GM19324 (cell line): ENCODE results near the gene MAPK13.

ENCODE experiments used
- ATAC-seq: cut with Tn5 transposase; IDR thresholded peaks from one replicate; pipeline ENCODE4 v1.9.1; 2021; ENCODE audit warnings: mild to moderate bottlenecking, moderate library complexity; ENCODE audit not compliant: unreplicated experiment, low FRiP score

The MAPK13 gene

DNA sequence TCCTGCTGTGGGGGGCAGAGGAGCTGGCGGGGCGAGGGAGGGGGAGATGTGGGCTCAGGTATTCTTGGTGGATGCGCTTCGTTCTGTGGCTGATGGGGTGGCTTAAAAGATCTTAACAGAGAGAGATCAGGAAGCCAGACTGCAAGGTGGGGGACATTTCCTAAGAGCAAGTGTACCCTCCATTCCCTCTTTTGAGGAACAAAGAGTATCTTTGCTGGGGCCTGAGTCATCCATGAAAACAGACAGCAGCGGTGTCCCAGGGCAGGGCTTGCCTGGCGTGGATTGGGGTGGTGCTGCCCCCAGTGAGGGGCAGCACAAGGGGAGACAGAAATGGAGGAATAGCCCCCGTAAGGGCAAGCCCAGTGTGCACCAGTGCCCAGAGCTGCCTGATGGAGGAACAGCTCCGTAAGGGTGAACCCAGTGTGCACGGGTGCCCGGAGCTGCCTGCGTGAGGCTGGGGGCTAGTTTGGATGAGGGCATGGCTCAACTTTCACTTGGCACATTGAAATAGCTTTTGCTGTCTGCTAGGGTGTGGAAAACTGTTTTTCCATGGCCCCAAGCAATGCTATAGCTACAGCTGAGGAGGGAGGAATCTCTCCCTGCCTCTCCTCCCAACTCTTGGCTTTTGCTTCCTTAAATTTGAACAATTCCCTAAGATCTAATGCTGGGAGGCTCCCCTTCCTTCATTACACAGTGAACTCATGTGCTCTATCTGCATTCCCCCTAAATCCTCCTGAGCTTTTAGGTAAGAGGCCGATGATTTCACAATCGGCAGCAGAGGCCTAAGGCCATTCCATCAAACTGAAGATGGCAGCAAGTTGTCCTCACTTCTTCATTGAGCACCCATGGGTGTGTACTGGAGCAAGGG is 12.9 kb downstream of the MAPK13 start:
- no peak for ATAC-seq

- no peak for ATAC-seq
Observed at GRCh38 chr6:36145495-36145894, 15.2 kb downstream of the MAPK13 start.

GRCh38 chr6:36147294-36147693 is 17.0 kb downstream of the MAPK13 start:
- ATAC-seq = no peak

GRCh38 chr6:36149476-36149875 is 19.2 kb downstream of the MAPK13 start:
- ATAC-seq = no peak

DNA sequence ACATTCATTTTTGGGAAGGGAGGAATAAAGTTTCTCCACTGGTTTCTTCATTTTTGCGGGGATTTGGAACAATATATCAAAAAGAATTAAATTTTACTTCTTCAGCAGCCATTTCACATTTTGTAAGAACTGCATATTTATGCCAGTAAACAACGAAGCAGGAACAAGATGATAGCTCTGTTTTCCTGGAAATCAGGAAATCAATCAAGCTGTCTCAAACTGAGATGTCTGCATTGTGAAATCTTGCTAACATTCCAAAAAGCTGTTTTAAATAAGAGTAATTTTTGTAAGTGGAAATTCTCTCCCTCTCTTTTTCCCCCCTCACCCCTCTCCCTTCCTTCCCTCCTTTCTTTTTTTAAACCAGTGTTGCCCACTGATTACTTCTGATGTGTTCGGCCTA is 20.0 kb downstream of the MAPK13 start:
- ATAC-seq = no peak

GRCh38 chr6:36154286-36154685 is 24.0 kb downstream of the MAPK13 start:
- ATAC-seq = no peak

GRCh38 chr6:36155662-36156061 is 25.3 kb downstream of the MAPK13 start:
- ATAC-seq = no peak

GRCh38 chr6:36160147-36160760 is 29.9 kb downstream of the MAPK13 start:
- ATAC-seq = no peak

GRCh38 chr6:36169023-36170007 is 39.0 kb downstream of the MAPK13 start:
- no peak for ATAC-seq

DNA sequence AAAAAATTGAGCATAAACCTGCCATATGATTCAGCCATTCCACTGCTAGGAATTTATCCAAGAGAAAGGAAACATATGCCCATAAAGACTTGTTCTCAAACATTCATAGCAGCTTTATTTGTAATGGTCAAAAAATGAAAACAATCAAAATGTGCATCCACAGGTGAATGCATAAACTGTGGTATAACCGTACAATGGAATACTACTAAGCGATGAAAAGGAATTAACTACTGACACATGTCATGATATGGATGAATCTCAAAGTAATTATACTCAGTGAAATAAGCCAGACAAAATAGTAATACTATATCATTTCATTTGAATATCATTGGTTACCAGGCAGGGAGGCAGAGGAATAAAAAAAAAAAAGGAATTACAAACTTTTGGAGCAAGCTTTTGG is 40.4 kb downstream of the MAPK13 start:
- ATAC-seq = no peak

GRCh38 chr6:36171573-36171972 is 41.3 kb downstream of the MAPK13 start:
- ATAC-seq = no peak

- ATAC-seq = no peak
Observed at GRCh38 chr6:36177166-36177565, 46.9 kb downstream of the MAPK13 start.

DNA sequence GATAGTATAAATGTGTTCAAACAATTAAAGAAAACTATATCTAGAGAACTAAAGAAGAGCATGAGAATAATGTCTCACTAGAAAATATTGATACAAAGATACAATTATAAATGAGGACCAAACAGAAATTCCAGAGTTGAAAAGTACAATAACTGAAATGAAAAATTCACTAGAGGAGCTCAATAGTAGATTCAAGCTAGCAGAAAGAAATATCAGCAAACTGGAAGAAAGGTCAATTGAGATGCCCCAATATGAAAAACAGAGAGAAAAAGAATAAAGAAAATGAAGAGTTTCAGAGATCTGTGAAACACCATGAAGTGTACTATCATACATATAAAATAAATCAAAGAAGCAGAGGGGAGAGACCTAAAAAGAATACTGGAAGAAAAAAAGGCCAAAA is 48.2 kb downstream of the MAPK13 start:
- ATAC-seq = no peak

DNA sequence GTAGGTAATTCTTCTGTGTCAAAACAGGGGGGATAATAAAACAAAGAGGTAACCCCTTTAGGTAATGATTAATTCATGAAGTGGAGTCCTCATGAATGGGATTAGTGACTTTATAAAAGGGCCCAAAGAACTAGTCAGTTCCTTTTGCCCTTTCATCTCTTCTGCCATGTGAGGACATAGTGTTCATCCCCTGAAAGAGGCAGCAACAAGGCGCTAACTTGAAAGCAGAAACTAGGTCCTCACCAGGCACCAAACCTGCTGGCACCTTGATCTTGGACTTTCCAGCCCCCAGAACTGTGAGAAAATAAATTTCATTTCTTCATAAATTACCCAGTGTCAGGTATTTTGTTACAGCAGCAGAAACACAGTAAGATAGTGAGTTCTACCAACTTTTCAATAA is 49.8 kb downstream of the MAPK13 start:
- ATAC-seq = no peak

DNA sequence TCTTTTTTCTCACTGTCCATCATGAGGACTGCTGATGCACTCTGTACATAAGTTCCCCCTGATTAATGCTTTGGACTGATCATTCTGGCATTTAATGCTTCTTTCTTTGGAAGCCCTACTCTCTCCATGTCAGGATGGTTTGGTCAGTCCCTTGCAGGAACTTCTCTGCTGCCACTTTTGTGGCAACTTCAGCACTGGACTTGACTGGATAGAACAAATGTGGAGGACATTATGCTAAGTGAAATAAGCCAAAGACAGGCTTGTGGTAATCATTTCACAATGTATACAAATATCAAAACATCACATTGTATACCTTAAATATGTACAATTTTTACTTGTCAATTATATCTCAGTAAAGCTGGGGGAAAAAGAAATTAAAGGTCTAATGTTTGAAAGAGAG is 54.0 kb downstream of the MAPK13 start:
- no peak for ATAC-seq

DNA sequence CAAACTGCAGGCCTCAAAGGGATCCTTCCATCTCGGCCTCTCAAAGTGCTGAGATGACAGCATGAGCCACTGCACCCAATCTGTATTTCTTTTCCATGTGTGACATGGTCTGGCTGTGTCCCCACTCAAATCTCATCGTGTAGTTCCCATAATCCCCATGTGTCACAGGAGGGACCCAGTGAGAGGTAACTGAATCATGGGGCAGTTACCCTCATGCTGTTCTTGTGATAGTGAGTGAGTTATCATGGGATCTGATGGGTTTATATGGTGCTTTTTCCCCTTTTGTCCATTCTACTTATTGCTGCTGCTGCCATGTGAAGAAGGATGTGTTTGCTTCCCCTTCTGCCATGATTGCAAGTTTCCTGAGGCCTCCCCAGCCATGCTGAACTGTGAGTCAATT is 55.9 kb downstream of the MAPK13 start:
- no peak for ATAC-seq

DNA sequence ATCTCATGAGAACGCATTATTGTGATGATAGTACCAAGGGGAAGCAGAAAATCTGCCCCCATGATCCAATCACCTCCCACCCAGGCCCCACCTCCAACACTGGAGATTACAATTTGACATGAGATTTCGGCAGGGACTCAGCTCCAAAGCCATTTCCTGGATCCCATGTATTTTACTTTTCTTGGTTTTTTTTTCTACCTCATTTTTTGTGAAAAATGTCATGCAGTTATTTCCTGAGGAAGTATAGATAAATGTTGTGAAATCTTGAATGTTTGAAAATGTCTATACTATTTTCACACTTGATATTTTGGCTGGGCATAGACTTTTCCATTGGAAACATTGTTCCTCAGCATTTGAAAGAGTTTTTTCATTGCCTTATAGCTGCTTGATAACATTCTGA is 57.1 kb downstream of the MAPK13 start:
- ATAC-seq = no peak
